HepG2 (cell line): ENCODE data around the gene PAIP2. TPM values are rescaled to one million over a fixed set of nuclear protein-coding genes. Genes with fewer than 3 reads are reported as not detected.
A peak's percentile ranks its signal among the peaks of the same experiment; 100 is the strongest.

Experiments used
- ATF1 ChIP-seq: IDR thresholded peaks from 2 replicates; pipeline ENCODE4 v1.6.1; 2016; ENCODE audit warnings: mild to moderate bottlenecking, control low read depth
- CCDC6 ChIP-seq: sonication (generic); formaldehyde crosslinking; IDR thresholded peaks from 2 replicates; pipeline ENCODE4 v1.8.1; 2022; ENCODE audit warnings: mild to moderate bottlenecking, missing genetic modification reagents, moderate library complexity
- ETV5 ChIP-seq: IDR thresholded peaks from 2 replicates; pipeline ENCODE4 v1.6.1; 2018; ENCODE audit warnings: missing biosample characterization, missing genetic modification reagents, inconsistent platforms, borderline replicate concordance
- GLI4 ChIP-seq: sonication (generic); formaldehyde crosslinking; IDR thresholded peaks from 2 replicates; pipeline ENCODE4 v1.5.1; 2020; ENCODE audit warnings: missing genetic modification reagents, mild to moderate bottlenecking, moderate library complexity, borderline replicate concordance
- NKX3-1 ChIP-seq: sonication (generic); formaldehyde crosslinking; IDR thresholded peaks from 2 replicates; pipeline ENCODE4 v1.5.0; 2020; ENCODE audit warnings: missing genetic modification reagents
- TARDBP ChIP-seq: sonication (generic); formaldehyde crosslinking; IDR thresholded peaks from 2 replicates; pipeline ENCODE4 v1.8.0; 2022; ENCODE audit warnings: mild to moderate bottlenecking, missing genetic modification reagents
- ZFAT ChIP-seq: sonication (generic); formaldehyde crosslinking; conservative IDR thresholded peaks from 2 replicates; pipeline ENCODE4 v1.8.1; 2023; ENCODE audit warnings: missing genetic modification reagents, inconsistent platforms
- ZFP36L2 ChIP-seq: sonication (generic); formaldehyde crosslinking; IDR thresholded peaks from 2 replicates; pipeline ENCODE4 v1.4.0; 2020; ENCODE audit warnings: missing genetic modification reagents
- ZNF180 ChIP-seq: sonication (generic); formaldehyde crosslinking; IDR thresholded peaks from 2 replicates; pipeline ENCODE4 v1.4.0; 2020; ENCODE audit warnings: low read depth, missing genetic modification reagents, borderline replicate concordance
- ZNF503 ChIP-seq: sonication (generic); formaldehyde crosslinking; IDR thresholded peaks from 2 replicates; pipeline ENCODE4 v1.4.0; 2020; ENCODE audit warnings: missing genetic modification reagents
- ZNF510 ChIP-seq: sonication (generic); formaldehyde crosslinking; IDR thresholded peaks from 2 replicates; pipeline ENCODE4 v1.4.0; 2020; ENCODE audit warnings: low read depth, mild to moderate bottlenecking, missing genetic modification reagents
- ZNF609 ChIP-seq: sonication (generic); formaldehyde crosslinking; IDR thresholded peaks from 2 replicates; pipeline ENCODE4 v1.4.0; 2020; ENCODE audit warnings: mild to moderate bottlenecking, missing genetic modification reagents, borderline replicate concordance
- ZNF709 ChIP-seq: sonication (generic); formaldehyde crosslinking; IDR thresholded peaks from 2 replicates; pipeline ENCODE4 v1.5.0; 2020; ENCODE audit warnings: mild to moderate bottlenecking, missing genetic modification reagents
- ZNF782 ChIP-seq: sonication (generic); formaldehyde crosslinking; IDR thresholded peaks from 2 replicates; pipeline ENCODE4 v1.4.0; 2020; ENCODE audit warnings: missing genetic modification reagents, mild to moderate bottlenecking, borderline replicate concordance
- ZNF841 ChIP-seq: sonication (generic); formaldehyde crosslinking; IDR thresholded peaks from 2 replicates; pipeline ENCODE4 v1.8.1; 2023; ENCODE audit warnings: missing genetic modification reagents, borderline replicate concordance
- ZNF883 ChIP-seq: sonication (generic); formaldehyde crosslinking; IDR thresholded peaks from 2 replicates; pipeline ENCODE4 v1.5.1; 2020; ENCODE audit warnings: mild to moderate bottlenecking, missing genetic modification reagents; ENCODE audit errors: not compliant biosample characterization
- ZSCAN30 ChIP-seq: sonication (generic); formaldehyde crosslinking; IDR thresholded peaks from 2 replicates; pipeline ENCODE4 v1.5.0; 2020; ENCODE audit warnings: mild to moderate bottlenecking, missing genetic modification reagents
- polyA plus RNA-seq, 8 experiments: library from polyadenylated mRNA; depleted of rRNA in 3 of 8; stranded (reverse) in 7 of 8; unstranded in 1 of 8; fragments of >200 nt; fragmentation: Illumina TruSeq in 4 of 8; extraction: Trizol in 4 of 8; gene quantifications; 2 replicates each; pipeline versions ENCODE4 v1.2.1 to v1.2.3, GENCODE V29; 2011 to 2016; ENCODE audit warnings: low read depth in 4 of 8, missing spikeins in 1 of 8, mixed read lengths in 1 of 8; ENCODE audit not compliant: insufficient read depth in 1 of 8
- total RNA-seq, 5 experiments: library from RNA; depleted of rRNA; stranded (reverse); fragments of >200 nt; fragmentation: Illumina TruSeq; extraction: Trizol; gene quantifications; 2 replicates each; pipeline ENCODE4 v1.2.3, GENCODE V29; 2016; ENCODE audit warnings: low read depth in 1 of 5
- TF ChIP-seq, protein P1 (sequence below): sonication (generic); formaldehyde crosslinking; IDR thresholded peaks from 2 replicates; pipeline ENCODE4 v1.4.0; 2020; ENCODE audit warnings: low read depth, mild to moderate bottlenecking, missing genetic modification reagents
- TF ChIP-seq, protein P2 (sequence below): sonication (generic); formaldehyde crosslinking; IDR thresholded peaks from 2 replicates; pipeline ENCODE4 v1.9.0; 2021; ENCODE audit warnings: missing genetic modification reagents, borderline replicate concordance

PAIP2 gene
- total and polyA plus RNA-seq, 2 of the 13 experiments (the other 11 are each of a cell fraction or from before 2014, with no cell fraction given) = 61.5 to 76.3 TPM

GRCh38 chr5:139388198-139388821 is 46.7 kb downstream of the PAIP2 start (continued):
- TF ChIP-seq ETV5 (CRISPR knock-in tag) (peak; percentile 56; the same call in 1 of the 2 replicates), ZNF841 (no peak), ZFP36L2 (no peak), ZFAT (no peak), ZNF883 (no peak), TARDBP (CRISPR knock-in tag) (no peak), CCDC6 (CRISPR knock-in tag) (no peak), ZNF510 (CRISPR knock-in tag) (no peak), ZNF503 (CRISPR knock-in tag) (no peak), NKX3-1 (no peak), ZNF609 (no peak; the same call in 1 of the 2 replicates), ZNF180 (CRISPR knock-in tag) (no peak), ZNF709 (CRISPR knock-in tag) (no peak), ATF1 (CRISPR knock-in tag) (peak; percentile 39; the same call in 1 of the 2 replicates), ZNF782 (CRISPR knock-in tag) (no peak), ZSCAN30 (CRISPR knock-in tag) (no peak), GLI4 (CRISPR knock-in tag) (no peak)
- TF ChIP-seq, protein P1, sequence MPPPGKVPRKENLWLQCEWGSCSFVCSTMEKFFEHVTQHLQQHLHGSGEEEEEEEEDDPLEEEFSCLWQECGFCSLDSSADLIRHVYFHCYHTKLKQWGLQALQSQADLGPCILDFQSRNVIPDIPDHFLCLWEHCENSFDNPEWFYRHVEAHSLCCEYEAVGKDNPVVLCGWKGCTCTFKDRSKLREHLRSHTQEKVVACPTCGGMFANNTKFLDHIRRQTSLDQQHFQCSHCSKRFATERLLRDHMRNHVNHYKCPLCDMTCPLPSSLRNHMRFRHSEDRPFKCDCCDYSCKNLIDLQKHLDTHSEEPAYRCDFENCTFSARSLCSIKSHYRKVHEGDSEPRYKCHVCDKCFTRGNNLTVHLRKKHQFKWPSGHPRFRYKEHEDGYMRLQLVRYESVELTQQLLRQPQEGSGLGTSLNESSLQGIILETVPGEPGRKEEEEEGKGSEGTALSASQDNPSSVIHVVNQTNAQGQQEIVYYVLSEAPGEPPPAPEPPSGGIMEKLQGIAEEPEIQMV (CRISPR knock-in tag) = no peak
- TF ChIP-seq, protein P2, sequence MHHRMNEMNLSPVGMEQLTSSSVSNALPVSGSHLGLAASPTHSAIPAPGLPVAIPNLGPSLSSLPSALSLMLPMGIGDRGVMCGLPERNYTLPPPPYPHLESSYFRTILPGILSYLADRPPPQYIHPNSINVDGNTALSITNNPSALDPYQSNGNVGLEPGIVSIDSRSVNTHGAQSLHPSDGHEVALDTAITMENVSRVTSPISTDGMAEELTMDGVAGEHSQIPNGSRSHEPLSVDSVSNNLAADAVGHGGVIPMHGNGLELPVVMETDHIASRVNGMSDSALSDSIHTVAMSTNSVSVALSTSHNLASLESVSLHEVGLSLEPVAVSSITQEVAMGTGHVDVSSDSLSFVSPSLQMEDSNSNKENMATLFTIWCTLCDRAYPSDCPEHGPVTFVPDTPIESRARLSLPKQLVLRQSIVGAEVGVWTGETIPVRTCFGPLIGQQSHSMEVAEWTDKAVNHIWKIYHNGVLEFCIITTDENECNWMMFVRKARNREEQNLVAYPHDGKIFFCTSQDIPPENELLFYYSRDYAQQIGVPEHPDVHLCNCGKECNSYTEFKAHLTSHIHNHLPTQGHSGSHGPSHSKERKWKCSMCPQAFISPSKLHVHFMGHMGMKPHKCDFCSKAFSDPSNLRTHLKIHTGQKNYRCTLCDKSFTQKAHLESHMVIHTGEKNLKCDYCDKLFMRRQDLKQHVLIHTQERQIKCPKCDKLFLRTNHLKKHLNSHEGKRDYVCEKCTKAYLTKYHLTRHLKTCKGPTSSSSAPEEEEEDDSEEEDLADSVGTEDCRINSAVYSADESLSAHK (CRISPR knock-in tag) = no peak
